ENCODE measurements around the gene BTG1. TPM values are rescaled to one million over a fixed set of nuclear protein-coding genes. Genes with fewer than 3 reads are reported as not detected.

Gene BTG1
- total and polyA plus RNA-seq, 4 donors = 13.7 to 107 (median 28.9) TPM

- no peaks in the 10 kb centered on the region for H3K9me3 ChIP-seq (ENCODE audit: control insufficient read depth in 4 of 4, low read length in 3 of 4)
- no peaks in the 10 kb centered on the region for H3K36me3 ChIP-seq (ENCODE audit: control insufficient read depth in 4 of 4, insufficient read depth in 3 of 4, low read depth in 1 of 4, low read length in 3 of 4)
- no peak for DNase-seq (ENCODE audit: low spot score)
- peaks cover 0 to 3% (median 0%) of the 10 kb centered on the region in 4 donors for H3K4me1 ChIP-seq (ENCODE audit: control insufficient read depth in 4 of 4, insufficient read depth in 4 of 4, low read length in 3 of 4)
- H3K9ac ChIP-seq (ENCODE audit: low read depth in 1 of 2, low read length in 2 of 2) = no peak overlapping the region
- no peak overlapping the region for H3K4me3 ChIP-seq (ENCODE audit: low read depth in 1 of 3, low read length in 3 of 3)
- no peaks in the 10 kb centered on the region for H3K27me3 ChIP-seq (ENCODE audit: control insufficient read depth in 4 of 4, insufficient read depth in 4 of 4, low read length in 3 of 4)
- no peak overlapping the region for H3K27ac ChIP-seq (ENCODE audit: low read depth in 1 of 2, low read length in 2 of 2)
- TF ChIP-seq RXRA (IDR thresholded peaks at IDR 0.05) = no peak
- no peak for TF ChIP-seq HNF4G (IDR thresholded peaks at IDR 0.05)
- TF ChIP-seq HNF4A (conservative IDR thresholded peaks at IDR 0.05) = no peak
- no peak for TF ChIP-seq REST (IDR thresholded peaks at IDR 0.05)
- TF ChIP-seq, protein P1, sequence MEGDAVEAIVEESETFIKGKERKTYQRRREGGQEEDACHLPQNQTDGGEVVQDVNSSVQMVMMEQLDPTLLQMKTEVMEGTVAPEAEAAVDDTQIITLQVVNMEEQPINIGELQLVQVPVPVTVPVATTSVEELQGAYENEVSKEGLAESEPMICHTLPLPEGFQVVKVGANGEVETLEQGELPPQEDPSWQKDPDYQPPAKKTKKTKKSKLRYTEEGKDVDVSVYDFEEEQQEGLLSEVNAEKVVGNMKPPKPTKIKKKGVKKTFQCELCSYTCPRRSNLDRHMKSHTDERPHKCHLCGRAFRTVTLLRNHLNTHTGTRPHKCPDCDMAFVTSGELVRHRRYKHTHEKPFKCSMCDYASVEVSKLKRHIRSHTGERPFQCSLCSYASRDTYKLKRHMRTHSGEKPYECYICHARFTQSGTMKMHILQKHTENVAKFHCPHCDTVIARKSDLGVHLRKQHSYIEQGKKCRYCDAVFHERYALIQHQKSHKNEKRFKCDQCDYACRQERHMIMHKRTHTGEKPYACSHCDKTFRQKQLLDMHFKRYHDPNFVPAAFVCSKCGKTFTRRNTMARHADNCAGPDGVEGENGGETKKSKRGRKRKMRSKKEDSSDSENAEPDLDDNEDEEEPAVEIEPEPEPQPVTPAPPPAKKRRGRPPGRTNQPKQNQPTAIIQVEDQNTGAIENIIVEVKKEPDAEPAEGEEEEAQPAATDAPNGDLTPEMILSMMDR (IDR thresholded peaks at IDR 0.05; ENCODE audit: low read depth, low read length, missing input control) = no peak
- no peak for TF ChIP-seq EGR1 (IDR thresholded peaks at IDR 0.05; ENCODE audit: low read depth in 2 of 2)
- TF ChIP-seq RAD21 (IDR thresholded peaks at IDR 0.05) = no peak
- WGBS = 77% methylated on average over 6 of the region's 6 CpGs
Observed at GRCh38 chr12:92158796-92159439, 13.3 kb upstream of the BTG1 start.

GRCh38 chr12:92156704-92157395, 11.2 kb upstream of the BTG1 start:
- Histone ChIP-seq H3K36me3 (ENCODE audit: control insufficient read depth in 4 of 4, insufficient read depth in 3 of 4, low read depth in 1 of 4, low read length in 3 of 4) (no peaks in the 10 kb centered on the region), H3K27ac (ENCODE audit: low read depth in 1 of 2, low read length in 2 of 2) (no peak overlapping the region), H3K9ac (ENCODE audit: low read depth in 1 of 2, low read length in 2 of 2) (no peak overlapping the region), H3K4me3 (ENCODE audit: low read depth in 1 of 3, low read length in 3 of 3) (no peak overlapping the region), H3K27me3 (ENCODE audit: control insufficient read depth in 4 of 4, insufficient read depth in 4 of 4, low read length in 3 of 4) (no peaks in the 10 kb centered on the region), H3K9me3 (ENCODE audit: control insufficient read depth in 4 of 4, low read length in 3 of 4) (no peaks in the 10 kb centered on the region), H3K4me1 (ENCODE audit: control insufficient read depth in 4 of 4, insufficient read depth in 4 of 4, low read length in 3 of 4) (peaks cover 0 to 3% (median 0%) of the 10 kb centered on the region in 4 donors)
- TF ChIP-seq ATF3 (IDR thresholded peaks at IDR 0.05) (no peak), REST (IDR thresholded peaks at IDR 0.05) (no peak), RAD21 (IDR thresholded peaks at IDR 0.05) (no peak), YY1 (IDR thresholded peaks at IDR 0.05) (no peak), GABPA (IDR thresholded peaks at IDR 0.05 in 1 of 2, conservative IDR thresholded peaks at IDR 0.05 in 1 of 2) (no peak), FOXA2 (IDR thresholded peaks at IDR 0.05) (no peak)
- 84% methylated on average over 6 of the region's 6 CpGs for WGBS
- no peak for DNase-seq (ENCODE audit: low spot score)

All from liver (tissue), 9 donors.